ENCODE measurements around the gene TUSC2. TPM values are rescaled to one million over a fixed set of nuclear protein-coding genes. Genes with fewer than 3 reads are reported as not detected.

Gene TUSC2
- total RNA-seq, 2 experiments from 2014 or later = 23.1 to 24.7 TPM

GRCh38 chr3:50276762-50277101, 51.3 kb downstream of the TUSC2 start:
- no peak overlapping the region for H3K4me3 Mint-ChIP-seq
- no peak overlapping the region for H3K27ac Mint-ChIP-seq

DNA sequence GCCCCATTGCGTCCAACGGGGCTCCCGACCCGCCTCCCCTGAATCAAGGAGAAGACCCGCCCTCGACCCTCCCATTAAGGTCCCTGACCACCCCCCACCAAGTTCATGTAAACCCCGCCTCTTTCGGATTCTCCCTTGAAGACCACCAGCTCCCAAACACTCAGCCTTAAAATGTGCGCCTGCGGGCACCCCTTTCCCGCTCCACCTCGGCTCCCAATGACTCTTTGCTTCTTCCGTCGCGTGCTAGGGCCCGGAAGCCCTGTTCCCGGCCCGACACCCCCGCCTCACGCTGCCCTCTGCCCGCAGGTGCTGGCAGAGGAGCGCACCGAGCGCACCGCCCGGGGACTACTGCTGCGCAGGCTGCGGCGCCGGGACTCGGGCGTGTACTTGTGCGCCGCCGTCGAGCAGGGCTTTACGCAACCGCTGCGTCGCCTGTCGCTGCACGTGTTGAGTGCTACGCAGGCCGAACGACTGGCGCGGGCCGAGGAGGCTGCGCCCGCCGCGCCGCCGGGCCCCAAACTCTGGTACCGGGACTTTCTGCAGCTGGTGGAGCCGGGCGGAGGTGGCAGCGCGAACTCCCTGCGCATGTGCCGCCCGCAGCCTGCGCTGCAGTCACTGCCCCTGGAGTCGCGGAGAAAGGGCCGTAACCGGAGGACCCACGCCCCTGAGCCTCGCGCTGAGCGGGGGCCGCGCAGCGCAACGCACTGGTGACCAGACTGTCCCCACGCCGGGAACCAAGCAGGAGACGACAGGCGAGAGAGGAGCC, 51.8 kb downstream of the TUSC2 start:
- Mint-ChIP-seq H3K27me3 (peaks cover 50% of the 10 kb centered on the region), H3K27ac (no peak overlapping the region), H3K4me1 (ENCODE audit: low read depth) (peaks cover 30% of the 10 kb centered on the region), H3K9me3 (no peaks in the 10 kb centered on the region), H3K4me3 (peak overlapping the region; percentile 30), H3K36me3 (ENCODE audit: low read depth) (no peaks in the 10 kb centered on the region)
- Histone ChIP-seq H3K27me3 (ENCODE audit: control insufficient read depth in 1 of 2, insufficient read depth in 2 of 2, low read length in 2 of 2) (peaks cover 37 to 45% of the 10 kb centered on the region in 2 experiments), H3K9me3 (ENCODE audit: control insufficient read depth in 1 of 2, insufficient read depth in 1 of 2, low read length in 2 of 2) (peaks cover 0 to 17% of the 10 kb centered on the region in 2 experiments), H3K36me3 (ENCODE audit: insufficient read depth, low read length) (no peaks in the 10 kb centered on the region), H3K4me1 (ENCODE audit: insufficient read depth, low read length) (peaks cover 40% of the 10 kb centered on the region), H3K4me3 (ENCODE audit: low read length) (no peak overlapping the region), H3K27ac (ENCODE audit: low read depth in 1 of 2, low read length in 2 of 2) (no peak overlapping the region)
- TF ChIP-seq CTCF (IDR thresholded peaks at IDR 0.05) = no peak
- ChIA-PET POLR2A (interaction anchor here (0.6 to 1.2 kb wide), 5 partner anchors 12 to 57 kb away, joined by 3 to 4 read pairs (median 3); partner anchors contain the start of genes GNAI2, HYAL3 and NAA80), CTCF (interaction anchor here (0.8 to 2.6 kb wide), 2 partner anchors 16 to 82 kb away, joined by 3 to 11 read pairs; partner anchors contain the start of gene IFRD2)
- peak; percentile 48 for ATAC-seq (ENCODE audit: poor library complexity)
- intact Hi-C loops (cut with DNase I, micrococcal nuclease) = loop anchor here (1.0 to 10.0 kb wide), 2 partner anchors 48 to 269 kb away; no protein-coding TSS in a partner anchor
- DNase-seq = peak in 5 of 14 experiments; percentile 23 to 72 (median 29)

More at GRCh38 chr3:50276762-50277101, 51.3 kb downstream of the TUSC2 start:
- H3K4me1 Mint-ChIP-seq (ENCODE audit: low read depth) = peaks cover 28% of the 10 kb centered on the region
- Histone ChIP-seq H3K4me1 (ENCODE audit: insufficient read depth, low read length) (peaks cover 40% of the 10 kb centered on the region), H3K36me3 (ENCODE audit: insufficient read depth, low read length) (no peaks in the 10 kb centered on the region), H3K27me3 (ENCODE audit: control insufficient read depth in 1 of 2, insufficient read depth in 2 of 2, low read length in 2 of 2) (peaks cover 37 to 45% of the 10 kb centered on the region in 2 experiments), H3K4me3 (ENCODE audit: low read length) (no peak overlapping the region), H3K9me3 (ENCODE audit: control insufficient read depth in 1 of 2, insufficient read depth in 1 of 2, low read length in 2 of 2) (peaks cover 0 to 17% of the 10 kb centered on the region in 2 experiments), H3K27ac (ENCODE audit: low read depth in 1 of 2, low read length in 2 of 2) (no peak overlapping the region)
- intact Hi-C loops (cut with DNase I, micrococcal nuclease) = loop anchor here in 1 of 2 experiments (10.0 kb wide), 1 partner anchor 268 kb away; no protein-coding TSS in a partner anchor
- H3K27me3 Mint-ChIP-seq = peaks cover 50% of the 10 kb centered on the region
- ATAC-seq (ENCODE audit: poor library complexity) = no peak
- no peak for TF ChIP-seq CTCF (IDR thresholded peaks at IDR 0.05)
- POLR2A ChIA-PET = interaction anchor here (0.9 to 1.0 kb wide), 2 partner anchors 23 to 30 kb away, joined by 3 to 4 read pairs; partner anchors contain the start of genes HYAL3 and NAA80
- H3K9me3 Mint-ChIP-seq = no peaks in the 10 kb centered on the region
- no peak for DNase-seq
- no peaks in the 10 kb centered on the region for H3K36me3 Mint-ChIP-seq (ENCODE audit: low read depth)
- CTCF ChIA-PET = interaction anchor here (0.7 to 2.6 kb wide), 3 partner anchors 15 to 82 kb away, joined by 3 to 11 read pairs (median 6); partner anchors contain the start of gene IFRD2

DNA sequence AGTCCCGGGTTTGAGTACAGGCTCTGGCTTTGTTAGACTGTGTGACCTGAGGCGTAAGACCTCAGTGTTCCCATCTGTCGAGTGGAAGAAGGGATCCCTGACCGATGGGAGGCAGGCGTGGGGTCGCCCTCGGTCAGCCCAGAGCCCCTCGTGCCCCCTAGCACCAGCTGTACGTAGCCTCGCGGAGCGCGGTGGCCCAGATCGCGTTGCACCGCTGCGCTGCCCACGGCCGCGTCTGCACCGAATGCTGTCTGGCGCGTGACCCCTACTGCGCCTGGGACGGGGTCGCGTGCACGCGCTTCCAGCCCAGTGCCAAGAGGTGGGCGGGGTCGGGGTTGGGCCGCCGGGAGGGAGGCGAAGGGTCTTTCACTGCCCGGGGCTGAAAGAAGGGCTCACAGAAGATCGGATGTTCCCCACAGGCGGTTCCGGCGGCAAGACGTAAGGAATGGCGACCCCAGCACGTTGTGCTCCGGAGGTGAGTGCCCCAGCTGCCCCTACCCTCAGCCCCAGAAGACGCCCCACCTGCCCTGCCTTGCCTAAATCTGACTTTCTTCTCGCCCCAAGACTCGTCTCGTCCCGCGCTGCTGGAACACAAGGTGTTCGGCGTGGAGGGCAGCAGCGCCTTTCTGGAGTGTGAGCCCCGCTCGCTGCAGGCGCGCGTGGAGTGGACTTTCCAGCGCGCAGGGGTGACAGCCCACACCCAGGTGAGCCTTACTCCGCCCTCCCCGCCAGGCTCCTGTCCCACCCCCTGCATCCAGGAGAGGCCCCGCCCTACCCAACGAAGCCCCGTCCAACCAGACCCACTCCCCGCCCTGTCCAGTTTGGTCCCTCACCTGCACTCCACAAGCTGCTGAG, 52.7 kb downstream of the TUSC2 start:
- POLR2A ChIA-PET = interaction anchor here (0.6 to 1.2 kb wide), 4 partner anchors 11 to 58 kb away, joined by 3 to 4 read pairs (median 3); partner anchors contain the start of gene GNAI2
- H3K27me3 ChIP-seq (ENCODE audit: control insufficient read depth in 1 of 2, insufficient read depth in 2 of 2, low read length in 2 of 2) = peaks cover 37 to 45% of the 10 kb centered on the region in 2 experiments
- no peaks in the 10 kb centered on the region for H3K9me3 Mint-ChIP-seq
- peaks cover 40% of the 10 kb centered on the region for H3K4me1 ChIP-seq (ENCODE audit: insufficient read depth, low read length)
- no peaks in the 10 kb centered on the region for H3K36me3 ChIP-seq (ENCODE audit: insufficient read depth, low read length)
- intact Hi-C loops (cut with DNase I, micrococcal nuclease) = loop anchor here (1.0 to 10.0 kb wide), 2 partner anchors 49 to 269 kb away; no protein-coding TSS in a partner anchor
- H3K27ac ChIP-seq (ENCODE audit: low read depth in 1 of 2, low read length in 2 of 2) = no peak overlapping the region
- no peak overlapping the region for H3K4me3 ChIP-seq (ENCODE audit: low read length)
- H3K27me3 Mint-ChIP-seq = peaks cover 50% of the 10 kb centered on the region
- no peaks in the 10 kb centered on the region for H3K36me3 Mint-ChIP-seq (ENCODE audit: low read depth)
- peaks cover 0 to 17% of the 10 kb centered on the region in 2 experiments for H3K9me3 ChIP-seq (ENCODE audit: control insufficient read depth in 1 of 2, insufficient read depth in 1 of 2, low read length in 2 of 2)
- ATAC-seq (ENCODE audit: poor library complexity) (no peak), DNase-seq (peak in 1 of 14 experiments; percentile 42)
- no peak overlapping the region for H3K27ac Mint-ChIP-seq
- CTCF ChIA-PET = interaction anchor here (1.2 to 2.6 kb wide), 5 partner anchors 8 to 81 kb away, joined by 3 to 11 read pairs (median 4); no protein-coding TSS in a partner anchor
- no peak for TF ChIP-seq CTCF (IDR thresholded peaks at IDR 0.05)
- peaks cover 30% of the 10 kb centered on the region for H3K4me1 Mint-ChIP-seq (ENCODE audit: low read depth)
- H3K4me3 Mint-ChIP-seq = no peak overlapping the region

Data from CD4-positive, alpha-beta T cell (primary cell).